Head of caudate nucleus (tissue), 42 donors: ENCODE results near the gene GBX2.

Experiments
- DNase-seq, 42 donors: peaks; one replicate each; pipeline versions ENCODE4 v3.0.0 to v3.0.0-alpha.2; 2020 to 2021; ENCODE audit warnings: mixed read lengths in 7 of 42
- intact Hi-C: fragments of 100-400 bp; cut with DNase I; formaldehyde crosslinking; loops from one replicate; pipeline ENCODE4 v1.15.0; 2022

Gene GBX2

GRCh38 chr2:236128321-236128720, 39.9 kb downstream of the GBX2 start:
- peak in 1 of 42 donors; percentile 14 for DNase-seq
- intact Hi-C loops, result no loop called here

- intact Hi-C loops, result no loop called here
- no peak for DNase-seq
Measured at GRCh38 chr2:236127010-236127409, 41.2 kb downstream of the GBX2 start.

DNA sequence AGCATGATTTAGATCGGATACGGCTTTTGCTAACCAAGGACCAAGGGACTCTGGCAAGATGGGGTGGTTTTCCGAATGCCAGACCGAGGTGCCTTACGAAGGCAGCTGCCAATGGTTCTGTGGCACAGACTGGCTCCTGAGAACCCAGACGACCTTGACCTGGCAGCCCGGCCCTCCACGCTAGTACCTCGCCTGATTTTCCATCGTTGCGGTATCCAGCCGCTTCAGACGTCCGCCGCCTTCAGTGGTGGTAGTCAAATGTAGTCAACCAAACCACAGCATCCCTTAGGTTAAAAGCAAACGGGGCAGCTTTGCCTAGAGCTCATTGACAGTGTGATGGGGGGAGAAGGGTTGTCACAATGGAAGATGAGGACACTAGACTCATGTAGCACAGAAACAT, 42.6 kb downstream of the GBX2 start:
- DNase-seq, result peak in 1 of 42 donors; percentile 29
- intact Hi-C loops, result no loop called here

DNA sequence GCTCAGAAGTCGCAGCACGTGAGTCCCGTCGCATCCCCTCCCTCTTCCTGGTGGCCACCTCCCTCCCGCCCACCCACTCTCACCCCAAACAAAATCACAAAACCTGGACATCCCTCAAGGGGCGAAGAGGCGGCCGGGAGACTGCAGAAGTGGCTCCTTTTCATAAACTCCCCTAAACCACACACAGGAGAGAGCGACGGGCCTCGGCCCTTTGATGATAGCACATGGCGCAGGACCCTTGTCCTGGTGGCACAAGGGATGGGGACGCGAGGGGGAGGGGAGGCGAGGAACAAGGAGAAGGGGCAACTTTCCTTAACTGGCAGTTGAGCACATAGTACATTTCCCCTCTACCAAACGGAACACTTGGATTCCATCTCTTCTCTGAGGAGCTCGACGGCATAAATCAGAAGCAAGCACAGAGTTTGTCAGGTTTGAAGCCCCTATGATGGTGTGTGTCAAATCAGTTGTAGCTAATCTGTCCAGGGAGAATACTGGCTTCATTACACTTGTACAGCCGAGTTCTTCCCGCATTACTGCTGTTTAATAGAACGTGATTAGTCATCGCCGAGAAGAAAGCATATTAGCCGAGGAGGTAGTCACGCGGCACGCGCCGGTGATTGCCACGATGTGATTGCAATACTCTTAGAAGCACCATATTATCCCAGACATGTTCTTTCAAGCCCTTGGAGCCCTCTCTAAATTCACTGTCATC, 43.8 kb downstream of the GBX2 start:
- no peak for DNase-seq
- intact Hi-C loops, result no loop called here

GRCh38 chr2:236123716-236124115, 44.5 kb downstream of the GBX2 start:
- no peak for DNase-seq
- intact Hi-C loops, result no loop called here

GRCh38 chr2:236122236-236122635, 46.0 kb downstream of the GBX2 start:
- no peak for DNase-seq
- intact Hi-C loops, result no loop called here

GRCh38 chr2:236121546-236121945, 46.6 kb downstream of the GBX2 start:
- no peak for DNase-seq
- intact Hi-C loops, result no loop called here

DNA sequence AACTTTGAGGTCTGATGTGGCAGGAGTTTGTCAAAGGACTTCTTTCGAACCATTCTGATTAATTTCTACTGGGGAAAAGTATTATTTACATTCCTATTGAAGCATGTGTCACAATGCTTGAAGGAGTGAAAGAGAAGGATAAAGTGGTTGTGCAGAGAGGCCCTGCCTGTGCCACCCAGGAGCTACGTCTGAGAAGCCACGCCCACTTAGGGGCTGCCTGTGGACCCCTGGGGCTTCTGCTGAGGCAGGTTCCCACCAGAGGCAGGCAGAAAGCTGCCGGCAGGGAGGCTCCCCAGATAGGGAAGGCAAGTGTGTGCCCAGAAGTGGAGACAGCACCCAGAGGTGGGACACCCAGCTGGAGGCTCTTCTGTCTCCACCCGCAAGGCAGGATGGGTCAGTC, 47.4 kb downstream of the GBX2 start:
- DNase-seq, result no peak
- intact Hi-C loops, result no loop called here

- DNase-seq, result no peak
- intact Hi-C loops, result no loop called here
Measured at GRCh38 chr2:236120141-236120601, 48.0 kb downstream of the GBX2 start.

GRCh38 chr2:236119476-236119875, 48.7 kb downstream of the GBX2 start:
- intact Hi-C loops, result no loop called here
- no peak for DNase-seq

- intact Hi-C loops, result no loop called here
- no peak for DNase-seq
Measured at GRCh38 chr2:236119003-236119402, 49.2 kb downstream of the GBX2 start.

DNA sequence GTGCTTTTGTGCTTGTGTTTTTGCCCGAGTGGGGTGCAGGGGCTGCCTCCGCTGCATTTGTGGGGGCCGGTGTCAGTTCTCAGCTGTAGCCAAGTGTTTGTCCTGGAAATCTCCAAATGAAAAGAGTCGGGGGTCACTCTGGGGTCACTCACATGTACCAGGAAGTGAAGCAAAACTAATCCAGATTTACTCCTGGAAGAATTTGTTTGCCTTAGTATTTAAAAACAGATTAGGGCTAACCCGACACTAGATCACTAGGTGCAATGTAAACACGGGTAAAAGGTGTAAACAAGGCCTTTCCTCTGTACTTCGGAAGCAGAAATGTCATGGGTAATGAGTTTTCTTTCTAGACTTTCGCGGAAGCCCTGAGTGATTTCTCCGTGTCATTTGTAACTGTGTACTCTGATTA, 50.3 kb downstream of the GBX2 start:
- no peak for DNase-seq
- intact Hi-C loops, result no loop called here

GRCh38 chr2:236117401-236117800, 50.8 kb downstream of the GBX2 start:
- no peak for DNase-seq

More at GRCh38 chr2:236117401-236117800, 50.8 kb downstream of the GBX2 start:
- intact Hi-C loops, result no loop called here
